MM.1S (cell line): ENCODE measurements around the gene KRTAP2-4.

ENCODE experiments used
- DNase-seq: peaks from one replicate; pipeline ENCODE4 v3.0.0-alpha.2; 2015
- H2AFZ ChIP-seq: fragments of 300-600 bp; sonication (generic); 2 replicates; pipeline ENCODE4 v1.6.0; 2016; ENCODE audit warnings: antibody characterized with exemption, low read length
- H3F3A ChIP-seq: fragments of 300-600 bp; sonication (generic); 2 replicates; pipeline ENCODE4 v1.6.1; 2016; ENCODE audit warnings: mild to moderate bottlenecking, antibody characterized with exemption, low read length, moderate library complexity, mixed read lengths; ENCODE audit not compliant: insufficient read depth
- H3K27ac ChIP-seq: fragments of 300-600 bp; sonication (generic); 2 replicates; pipeline ENCODE4 v1.5.1; 2016; ENCODE audit warnings: mild to moderate bottlenecking, low read length
- H3K27me3 ChIP-seq: fragments of 300-600 bp; sonication (generic); replicated peaks from 2 replicates; pipeline ENCODE4 v1.6.0; 2016; ENCODE audit warnings: low read length; ENCODE audit not compliant: insufficient read depth
- H3K36me3 ChIP-seq: fragments of 300-600 bp; sonication (generic); replicated peaks from 2 replicates; pipeline ENCODE4 v1.6.1; 2016; ENCODE audit warnings: mild to moderate bottlenecking, low read length, mixed read lengths; ENCODE audit not compliant: insufficient read depth
- H3K4me1 ChIP-seq: fragments of 300-600 bp; sonication (generic); 2 replicates; pipeline ENCODE4 v1.6.1; 2016; ENCODE audit warnings: low read length, mixed read lengths
- H3K4me2 ChIP-seq: fragments of 300-600 bp; sonication (generic); 2 replicates; pipeline ENCODE4 v1.6.0; 2016; ENCODE audit warnings: low read depth, low read length
- H3K4me3 ChIP-seq: fragments of 300-600 bp; sonication (generic); 2 replicates; pipeline ENCODE4 v1.5.1; 2016; ENCODE audit warnings: low read length, mixed read lengths
- H3K79me2 ChIP-seq: fragments of 300-600 bp; sonication (generic); 2 replicates; pipeline ENCODE4 v1.6.1; 2016; ENCODE audit warnings: mixed run types, low read length, mixed read lengths
- H3K9ac ChIP-seq: fragments of 300-600 bp; sonication (generic); 2 replicates; pipeline ENCODE4 v1.6.1; 2016; ENCODE audit warnings: low read length, mixed read lengths
- H3K9me2 ChIP-seq: fragments of 300-600 bp; sonication (generic); replicated peaks from 2 replicates; pipeline ENCODE4 v1.6.1; 2016; ENCODE audit warnings: mild to moderate bottlenecking, low read length, mixed read lengths; ENCODE audit not compliant: insufficient read depth
- H3K9me3 ChIP-seq: fragments of 300-600 bp; sonication (generic); replicated peaks from 2 replicates; pipeline ENCODE4 v1.6.1; 2016; ENCODE audit warnings: mild to moderate bottlenecking, low read length, mixed read lengths; ENCODE audit not compliant: insufficient read depth
- H4K20me1 ChIP-seq: fragments of 300-600 bp; sonication (generic); 2 replicates; pipeline ENCODE4 v1.6.1; 2016; ENCODE audit warnings: mild to moderate bottlenecking, low read length, moderate library complexity, mixed read lengths; ENCODE audit not compliant: insufficient read depth
- CTCF ChIP-seq: fragments of 300-600 bp; sonication (generic); IDR thresholded peaks from 2 replicates; pipeline ENCODE4 v1.5.1; 2016; ENCODE audit warnings: antibody characterized with exemption, low read length, mixed read lengths
- EZH2 ChIP-seq: fragments of 300-600 bp; sonication (generic); optimal IDR thresholded peaks from 2 replicates; pipeline ENCODE3; 2017; ENCODE audit warnings: low read depth, mild to moderate bottlenecking, antibody characterized with exemption, low read length, mixed read lengths
- EZH2phosphoT487 ChIP-seq: fragments of 300-600 bp; sonication (generic); IDR thresholded peaks from 2 replicates; pipeline ENCODE4 v1.6.1; 2018; ENCODE audit warnings: antibody characterized with exemption, low read length

The KRTAP2-4 gene

GRCh38 chr17:41015454-41015853 lies 50.2 kb downstream of the KRTAP2-4 start:
- H3K36me3 ChIP-seq, result no peaks in the 10 kb centered on the region
- TF ChIP-seq EZH2 (no peak), EZH2phosphoT487 (no peak), CTCF (no peak)
- H3K27me3 ChIP-seq, result no peaks in the 10 kb centered on the region
- no peak overlapping the region for H3K4me3 ChIP-seq
- H3K9me2 ChIP-seq, result no peaks in the 10 kb centered on the region; the same call in 1 of the 2 replicates
- H3K9ac ChIP-seq, result no peak overlapping the region
- no peak overlapping the region for H2AFZ ChIP-seq
- H3K4me2 ChIP-seq, result no peak overlapping the region
- no peaks in the 10 kb centered on the region for H4K20me1 ChIP-seq
- no peak overlapping the region for H3K27ac ChIP-seq
- H3K79me2 ChIP-seq, result no peaks in the 10 kb centered on the region
- H3K4me1 ChIP-seq, result no peaks in the 10 kb centered on the region
- no peak for DNase-seq
- no peaks in the 10 kb centered on the region for H3F3A ChIP-seq
- H3K9me3 ChIP-seq, result no peaks in the 10 kb centered on the region
